ENCODE data around the gene NFX1. TPM values are rescaled to one million over a fixed set of nuclear protein-coding genes. Genes with fewer than 3 reads are reported as not detected.
"Not testable (repeated sequence)": the region's sequence is repeated elsewhere in the genome, so short reads cannot be mapped to it uniquely, and the experiment has no call there.

The NFX1 gene
- total and polyA plus RNA-seq, 4 experiments from 2014 or later, result 21.2 to 64.7 (median 54.3) TPM

- H3K4me3 Mint-ChIP-seq; H3K27me3 Mint-ChIP-seq; intact Hi-C loops (cut with micrococcal nuclease); H3K27ac ChIP-seq (ENCODE audit: low read depth, low read length); H3K4me1 ChIP-seq (ENCODE audit: insufficient read depth, low read length); H3K36me3 ChIP-seq (ENCODE audit: insufficient read depth, low read length); H3K4me3 ChIP-seq (ENCODE audit: low read length in 2 of 2); H3K27me3 ChIP-seq (ENCODE audit: insufficient read depth, low read length); H3K9me3 ChIP-seq (ENCODE audit: control insufficient read depth in 1 of 2, low read length in 2 of 2); POLR2A ChIA-PET (ENCODE audit: partially characterized antibody); H3K27ac Mint-ChIP-seq; H3K36me3 Mint-ChIP-seq; DNase-seq; H3K9me3 Mint-ChIP-seq; H3K4me1 Mint-ChIP-seq; CTCF ChIA-PET (ENCODE audit: partially characterized antibody): not testable (repeated sequence)
Measured at GRCh38 chr9:33386998-33387397, 96.7 kb downstream of the NFX1 start.

- CTCF ChIA-PET (ENCODE audit: partially characterized antibody), result no interaction called here
- DNase-seq, result no peak
- intact Hi-C loops (cut with micrococcal nuclease), result no loop called here
- POLR2A ChIA-PET (ENCODE audit: partially characterized antibody), result no interaction called here
- H3K27me3 Mint-ChIP-seq, result peaks cover 1 to 6% of the 10 kb centered on the region in 2 donors
- H3K4me3 ChIP-seq (ENCODE audit: low read length in 2 of 2), result no peak overlapping the region
- no peaks in the 10 kb centered on the region for H3K27me3 ChIP-seq (ENCODE audit: insufficient read depth, low read length)
- H3K9me3 Mint-ChIP-seq, result no peaks in the 10 kb centered on the region
- H3K27ac Mint-ChIP-seq, result no peak overlapping the region
- no peaks in the 10 kb centered on the region for H3K4me1 ChIP-seq (ENCODE audit: insufficient read depth, low read length)
- no peaks in the 10 kb centered on the region for H3K9me3 ChIP-seq (ENCODE audit: control insufficient read depth in 1 of 2, low read length in 2 of 2)
- H3K27ac ChIP-seq (ENCODE audit: low read depth, low read length), result no peak overlapping the region
- H3K4me1 Mint-ChIP-seq, result no peaks in the 10 kb centered on the region
- no peak overlapping the region for H3K4me3 Mint-ChIP-seq
- no peaks in the 10 kb centered on the region for H3K36me3 ChIP-seq (ENCODE audit: insufficient read depth, low read length)
- H3K36me3 Mint-ChIP-seq, result no peaks in the 10 kb centered on the region
Measured at GRCh38 chr9:33388110-33388994, 98.0 kb downstream of the NFX1 start.

GRCh38 chr9:33391111-33391771, 100.9 kb downstream of the NFX1 start:
- not testable (repeated sequence) for H3K27ac Mint-ChIP-seq, H3K36me3 Mint-ChIP-seq

GRCh38 chr9:33392591-33393021, 102.3 kb downstream of the NFX1 start:
- H3K36me3 Mint-ChIP-seq; POLR2A ChIA-PET (ENCODE audit: partially characterized antibody); H3K4me1 Mint-ChIP-seq; H3K4me3 ChIP-seq (ENCODE audit: low read length in 2 of 2); H3K4me3 Mint-ChIP-seq; H3K9me3 Mint-ChIP-seq; H3K9me3 ChIP-seq (ENCODE audit: control insufficient read depth in 1 of 2, low read length in 2 of 2); H3K27me3 Mint-ChIP-seq; H3K27ac Mint-ChIP-seq; DNase-seq; H3K27me3 ChIP-seq (ENCODE audit: insufficient read depth, low read length); intact Hi-C loops (cut with micrococcal nuclease); H3K4me1 ChIP-seq (ENCODE audit: insufficient read depth, low read length); H3K36me3 ChIP-seq (ENCODE audit: insufficient read depth, low read length); H3K27ac ChIP-seq (ENCODE audit: low read depth, low read length): not testable (repeated sequence)
- CTCF ChIA-PET (ENCODE audit: partially characterized antibody), result interaction anchor here (1.6 to 1.9 kb wide), 2 partner anchors 16 to 18 kb away, joined by 3 to 5 read pairs; no protein-coding TSS in a partner anchor

More at GRCh38 chr9:33391111-33391771, 100.9 kb downstream of the NFX1 start:
- DNase-seq; H3K4me3 ChIP-seq (ENCODE audit: low read length in 2 of 2); H3K27me3 Mint-ChIP-seq; H3K27me3 ChIP-seq (ENCODE audit: insufficient read depth, low read length); H3K4me3 Mint-ChIP-seq; H3K27ac ChIP-seq (ENCODE audit: low read depth, low read length); H3K36me3 ChIP-seq (ENCODE audit: insufficient read depth, low read length); H3K9me3 ChIP-seq (ENCODE audit: control insufficient read depth in 1 of 2, low read length in 2 of 2); H3K9me3 Mint-ChIP-seq; POLR2A ChIA-PET (ENCODE audit: partially characterized antibody); H3K4me1 Mint-ChIP-seq; intact Hi-C loops (cut with micrococcal nuclease); H3K4me1 ChIP-seq (ENCODE audit: insufficient read depth, low read length): not testable (repeated sequence)
- CTCF ChIA-PET (ENCODE audit: partially characterized antibody), result interaction anchor here (1.6 to 1.9 kb wide), 2 partner anchors 15 to 16 kb away, joined by 3 to 5 read pairs; no protein-coding TSS in a partner anchor

DNA sequence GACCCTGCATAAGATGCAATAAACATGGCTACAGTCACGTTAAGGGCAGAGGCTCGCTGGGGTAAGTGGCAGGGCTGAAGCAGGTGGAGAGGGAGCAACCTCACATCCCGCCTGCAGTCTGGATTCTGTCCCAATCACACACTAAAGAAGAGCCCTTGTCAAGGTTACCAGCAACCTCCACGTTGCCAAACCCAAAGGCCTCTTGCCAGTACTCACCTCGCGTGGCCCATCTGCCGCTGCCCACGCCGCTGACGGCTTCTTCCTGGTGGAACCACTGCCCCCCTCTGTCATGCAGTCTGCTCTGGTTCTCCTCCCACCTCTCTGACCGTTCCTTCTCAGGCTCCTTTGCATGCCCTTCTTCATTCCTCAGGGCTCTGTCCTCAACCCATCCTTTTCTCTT, 103.3 kb downstream of the NFX1 start:
- no peak overlapping the region for H3K27ac ChIP-seq (ENCODE audit: low read depth, low read length)
- H3K36me3 Mint-ChIP-seq, result no peaks in the 10 kb centered on the region
- H3K9me3 Mint-ChIP-seq, result no peaks in the 10 kb centered on the region
- no peaks in the 10 kb centered on the region for H3K9me3 ChIP-seq (ENCODE audit: control insufficient read depth in 1 of 2, low read length in 2 of 2)
- peak overlapping the region in 1 of 7 donors; percentile 44 for H3K27ac Mint-ChIP-seq
- no peak for DNase-seq
- H3K27me3 ChIP-seq (ENCODE audit: insufficient read depth, low read length), result no peaks in the 10 kb centered on the region
- no peak overlapping the region for H3K4me3 Mint-ChIP-seq
- intact Hi-C loops (cut with micrococcal nuclease), result no loop called here
- POLR2A ChIA-PET (ENCODE audit: partially characterized antibody), result no interaction called here
- H3K4me1 Mint-ChIP-seq, result no peaks in the 10 kb centered on the region
- peaks cover 0 to 6% of the 10 kb centered on the region in 2 donors for H3K27me3 Mint-ChIP-seq
- no peak overlapping the region for H3K4me3 ChIP-seq (ENCODE audit: low read length in 2 of 2)
- no peaks in the 10 kb centered on the region for H3K4me1 ChIP-seq (ENCODE audit: insufficient read depth, low read length)
- CTCF ChIA-PET (ENCODE audit: partially characterized antibody), result no interaction called here
- H3K36me3 ChIP-seq (ENCODE audit: insufficient read depth, low read length), result no peaks in the 10 kb centered on the region

DNA sequence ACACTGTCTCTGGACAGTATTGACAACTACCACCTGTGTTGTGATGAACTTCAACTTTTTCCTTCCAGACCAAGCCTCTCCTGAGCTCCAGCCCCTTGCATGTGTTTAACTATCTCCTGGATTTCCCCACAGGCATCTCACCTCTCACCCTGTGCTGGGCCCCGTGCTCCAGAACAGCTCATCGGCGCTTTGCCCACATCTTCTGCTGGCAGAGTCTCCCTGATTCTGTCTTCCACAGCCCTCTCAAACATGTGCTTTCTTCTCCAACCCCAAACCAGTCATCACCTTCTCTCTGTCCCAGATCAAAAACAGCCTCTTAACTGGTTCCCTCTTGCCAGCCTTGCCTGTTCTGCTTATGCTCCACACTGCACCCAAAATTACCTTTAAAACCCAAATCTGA, 103.7 kb downstream of the NFX1 start:
- H3K27ac ChIP-seq (ENCODE audit: low read depth, low read length); CTCF ChIA-PET (ENCODE audit: partially characterized antibody); H3K27me3 Mint-ChIP-seq; H3K4me1 Mint-ChIP-seq; H3K27me3 ChIP-seq (ENCODE audit: insufficient read depth, low read length); H3K4me3 ChIP-seq (ENCODE audit: low read length in 2 of 2); DNase-seq; H3K4me1 ChIP-seq (ENCODE audit: insufficient read depth, low read length); H3K36me3 Mint-ChIP-seq; H3K36me3 ChIP-seq (ENCODE audit: insufficient read depth, low read length); POLR2A ChIA-PET (ENCODE audit: partially characterized antibody); H3K9me3 Mint-ChIP-seq; H3K9me3 ChIP-seq (ENCODE audit: control insufficient read depth in 1 of 2, low read length in 2 of 2); intact Hi-C loops (cut with micrococcal nuclease); H3K4me3 Mint-ChIP-seq: not testable (repeated sequence)
- H3K27ac Mint-ChIP-seq, result peak overlapping the region in 1 of 7 donors; percentile 44

GRCh38 chr9:33395159-33395879, 105.0 kb downstream of the NFX1 start:
- H3K27ac ChIP-seq (ENCODE audit: low read depth, low read length); H3K4me3 Mint-ChIP-seq; H3K27me3 ChIP-seq (ENCODE audit: insufficient read depth, low read length); POLR2A ChIA-PET (ENCODE audit: partially characterized antibody); H3K4me3 ChIP-seq (ENCODE audit: low read length in 2 of 2); intact Hi-C loops (cut with micrococcal nuclease); DNase-seq; H3K4me1 ChIP-seq (ENCODE audit: insufficient read depth, low read length); H3K36me3 ChIP-seq (ENCODE audit: insufficient read depth, low read length); H3K9me3 Mint-ChIP-seq; H3K27me3 Mint-ChIP-seq; H3K4me1 Mint-ChIP-seq; H3K36me3 Mint-ChIP-seq; H3K9me3 ChIP-seq (ENCODE audit: control insufficient read depth in 1 of 2, low read length in 2 of 2): not testable (repeated sequence)
- peak overlapping the region in 1 of 7 donors; percentile 4 for H3K27ac Mint-ChIP-seq
- CTCF ChIA-PET (ENCODE audit: partially characterized antibody), result interaction anchor here (0.9 kb wide), 1 partner anchor 71 kb away, joined by 3 read pairs; no protein-coding TSS in a partner anchor

Measured in CD4-positive, alpha-beta memory T cell (primary cell).